H9 (cell line): Measurements from ENCODE around the gene LDLRAD4. TPM values are rescaled to one million over a fixed set of nuclear protein-coding genes. Genes with fewer than 3 reads are reported as not detected.

ENCODE experiments used
- DNase-seq: peaks from one replicate; pipeline ENCODE4 v3.0.0-alpha.2; 2017
- H2AFZ ChIP-seq: one replicate; pipeline ENCODE4 v1.6.1; 2013; ENCODE audit warnings: mild to moderate bottlenecking, low read length, control low read depth, moderate library complexity
- H2AK5ac ChIP-seq: 2 replicates; pipeline ENCODE4 v1.6.1; 2013; ENCODE audit warnings: low read length, control low read depth, mixed read lengths; ENCODE audit not compliant: insufficient read length
- H2BK120ac ChIP-seq: one replicate; pipeline ENCODE4 v1.6.1; 2013; ENCODE audit warnings: low read depth, mild to moderate bottlenecking, low read length, control low read depth, inconsistent platforms; ENCODE audit not compliant: poor library complexity, severe bottlenecking
- H2BK12ac ChIP-seq: 2 replicates; pipeline ENCODE4 v1.6.1; 2013; ENCODE audit warnings: low read length, control low read depth, mixed read lengths, low read depth; ENCODE audit not compliant: insufficient read length
- H2BK15ac ChIP-seq: 2 replicates; pipeline ENCODE4 v1.6.1; 2013; ENCODE audit warnings: low read depth, low read length, control low read depth
- H2BK20ac ChIP-seq: one replicate; pipeline ENCODE4 v1.6.1; 2013; ENCODE audit warnings: low read depth, mild to moderate bottlenecking, low read length, control low read depth, inconsistent platforms; ENCODE audit not compliant: poor library complexity, severe bottlenecking
- H2BK5ac ChIP-seq: 2 replicates; pipeline ENCODE4 v1.6.1; 2013; ENCODE audit warnings: low read length, control low read depth, mixed read lengths; ENCODE audit not compliant: insufficient read length
- H3K14ac ChIP-seq: 2 replicates; pipeline ENCODE4 v1.6.1; 2013; ENCODE audit warnings: low read length, control low read depth; ENCODE audit not compliant: insufficient read depth
- H3K18ac ChIP-seq: 2 replicates; pipeline ENCODE4 v1.6.1; 2013; ENCODE audit warnings: low read depth, mild to moderate bottlenecking, mixed read lengths, low read length, control low read depth; ENCODE audit not compliant: insufficient read length
- H3K23ac ChIP-seq: 2 replicates; pipeline ENCODE4 v1.6.1; 2013; ENCODE audit warnings: low read length, control low read depth, mixed read lengths, low read depth; ENCODE audit not compliant: insufficient read length
- H3K23me2 ChIP-seq: 2 replicates; pipeline ENCODE4 v1.6.1; 2013; ENCODE audit warnings: low read depth, mild to moderate bottlenecking, mixed read lengths, low read length, control low read depth; ENCODE audit not compliant: insufficient read length, poor library complexity, severe bottlenecking
- H3K27ac ChIP-seq: 2 replicates; pipeline ENCODE4 v1.5.1; 2013; ENCODE audit warnings: low read length, control low read depth, mixed read lengths, low read depth; ENCODE audit not compliant: insufficient read length
- H3K27me3 ChIP-seq: 2 replicates; pipeline ENCODE4 v1.6.1; 2013; ENCODE audit warnings: low read length, control low read depth, inconsistent platforms; ENCODE audit not compliant: insufficient read depth
- H3K4ac ChIP-seq: 2 replicates; pipeline ENCODE4 v1.6.1; 2013; ENCODE audit warnings: low read depth, mild to moderate bottlenecking, control low read depth, inconsistent platforms, low read length, moderate library complexity
- H3K4me1 ChIP-seq: 2 replicates; pipeline ENCODE4 v1.6.1; 2013; ENCODE audit warnings: low read length, control low read depth, inconsistent platforms; ENCODE audit not compliant: insufficient read depth
- H3K4me2 ChIP-seq: 2 replicates; pipeline ENCODE4 v1.6.1; 2013; ENCODE audit warnings: low read length, control low read depth, mixed read lengths; ENCODE audit not compliant: insufficient read length, insufficient read depth
- H3K56ac ChIP-seq: 2 replicates; pipeline ENCODE4 v1.6.1; 2013; ENCODE audit warnings: low read depth, mild to moderate bottlenecking, mixed read lengths, low read length, control low read depth; ENCODE audit not compliant: insufficient read length
- H3K79me1 ChIP-seq: 2 replicates; pipeline ENCODE4 v1.6.1; 2013; ENCODE audit warnings: low read depth, mild to moderate bottlenecking, moderate library complexity, low read length, control low read depth, inconsistent platforms; ENCODE audit not compliant: insufficient read depth, poor library complexity, severe bottlenecking
- H3K79me2 ChIP-seq: 2 replicates; pipeline ENCODE4 v1.6.1; 2013; ENCODE audit warnings: low read length, control low read depth, inconsistent platforms; ENCODE audit not compliant: insufficient read depth
- H3K9ac ChIP-seq: 2 replicates; pipeline ENCODE4 v1.6.1; 2013; ENCODE audit warnings: low read length, control low read depth, mixed read lengths; ENCODE audit not compliant: insufficient read length; ENCODE audit errors: extremely low read depth
- H3K9me3 ChIP-seq: one replicate; pipeline ENCODE4 v1.6.1; 2013; ENCODE audit warnings: low read depth, low read length, inconsistent platforms; ENCODE audit not compliant: control insufficient read depth
- H3T11ph ChIP-seq: one replicate; pipeline ENCODE4 v1.6.1; 2013; ENCODE audit warnings: mild to moderate bottlenecking, low read length, control low read depth, inconsistent platforms
- H4K20me1 ChIP-seq: one replicate; pipeline ENCODE4 v1.6.1; 2013; ENCODE audit not compliant: control insufficient read depth, insufficient read length, insufficient read depth
- H4K5ac ChIP-seq: 2 replicates; pipeline ENCODE4 v1.6.1; 2013; ENCODE audit warnings: low read depth, mild to moderate bottlenecking, mixed read lengths, low read length, control low read depth; ENCODE audit not compliant: insufficient read length
- H4K8ac ChIP-seq: replicated peaks from 2 replicates; pipeline ENCODE4 v1.6.1; 2013; ENCODE audit warnings: low read length, control low read depth, mixed read lengths, low read depth; ENCODE audit not compliant: insufficient read length
- H4K91ac ChIP-seq: 2 replicates; pipeline ENCODE4 v1.6.1; 2013; ENCODE audit warnings: low read depth, mild to moderate bottlenecking, moderate library complexity, mixed read lengths, low read length, control low read depth; ENCODE audit not compliant: insufficient read length
- H3K27ac Mint-ChIP-seq, 3 experiments: 2 replicates in 2 of 3; 3 replicates in 1 of 3; pipeline ENCODE4 v1.8.0; 2020 to 2021; ENCODE audit warnings: mixed read lengths in 3 of 3, mild to moderate bottlenecking in 1 of 3, moderate library complexity in 1 of 3
- H3K27me3 Mint-ChIP-seq: 2 replicates; pipeline ENCODE4 v1.8.0; 2021; ENCODE audit warnings: low read depth, mild to moderate bottlenecking, moderate library complexity, mixed read lengths
- H3K36me3 Mint-ChIP-seq, 3 experiments: 2 replicates in 2 of 3; 3 replicates in 1 of 3; pipeline ENCODE4 v1.8.0; 2020 to 2021; ENCODE audit warnings: low read depth in 3 of 3, mixed read lengths in 3 of 3; ENCODE audit not compliant: insufficient read depth in 1 of 3
- H3K4me1 Mint-ChIP-seq, 2 experiments: 2 replicates each; pipeline ENCODE4 v1.8.0; 2020; ENCODE audit warnings: mixed read lengths in 2 of 2
- H3K4me3 Mint-ChIP-seq, 2 experiments: 2 replicates in 1 of 2; 3 replicates in 1 of 2; pipeline ENCODE4 v1.8.0; 2020 to 2021; ENCODE audit warnings: mild to moderate bottlenecking in 2 of 2, mixed read lengths in 2 of 2, moderate library complexity in 1 of 2
- H3K9me3 Mint-ChIP-seq, 2 experiments: 2 replicates in 1 of 2; 3 replicates in 1 of 2; pipeline ENCODE4 v1.8.0; 2020; ENCODE audit warnings: mild to moderate bottlenecking in 2 of 2, mixed read lengths in 2 of 2, moderate library complexity in 1 of 2
- CTCF ChIP-seq: fragments of 200-600 bp; sonication (generic); conservative IDR thresholded peaks from 3 replicates; pipeline ENCODE4 v1.8.0; 2021; ENCODE audit warnings: antibody characterized with exemption, mild to moderate bottlenecking
- WGBS: extraction: QIAGEN DNeasy Blood & Tissue Kit; methylation state at CpG from one replicate; pipeline ENCODE4 v1.1.7; 2013; ENCODE audit warnings: missing lambda C conversion rate, low lambda C conversion rate, mixed read lengths; ENCODE audit not compliant: insufficient read length; ENCODE audit errors: extremely low coverage; 5-methylcytosine and 5-hydroxymethylcytosine counted together
- total RNA-seq: library from RNA; stranded (reverse); gene quantifications from 2 replicates; pipeline ENCODE4 v1.2.1, GENCODE V29; 2021

Gene LDLRAD4
- total RNA-seq, 1 experiment from 2014 or later, result 3.9 TPM

GRCh38 chr18:13414521-13414920 lies 196.0 kb downstream of the LDLRAD4 start:
- Histone ChIP-seq H3K79me1 (no peaks in the 10 kb centered on the region), H3K4ac (no peak overlapping the region), H3K9me3 (no peaks in the 10 kb centered on the region), H2BK12ac (no peak overlapping the region), H4K8ac (no peak overlapping the region), H4K20me1 (no peaks in the 10 kb centered on the region), H4K5ac (no peak overlapping the region), H2AFZ (no peak overlapping the region), H3K4me2 (no peak overlapping the region), H4K91ac (no peak overlapping the region), H2BK120ac (no peak overlapping the region), H3K27me3 (no peaks in the 10 kb centered on the region), H3K9ac (no peak overlapping the region), H3T11ph (no peak overlapping the region), H2AK5ac (no peak overlapping the region), H3K23ac (no peak overlapping the region), H3K18ac (no peak overlapping the region), H3K14ac (no peak overlapping the region), H3K27ac (no peak overlapping the region), H2BK15ac (no peak overlapping the region), H3K56ac (no peak overlapping the region), H3K23me2 (no peaks in the 10 kb centered on the region), H2BK20ac (no peak overlapping the region), H2BK5ac (no peak overlapping the region), H3K79me2 (no peaks in the 10 kb centered on the region), H3K4me1 (no peaks in the 10 kb centered on the region; the same call in 1 of the 2 replicates)
- Mint-ChIP-seq H3K4me1 (peaks cover 17 to 18% of the 10 kb centered on the region in 2 experiments), H3K27me3 (no peaks in the 10 kb centered on the region; the same call in 1 of the 2 replicates), H3K9me3 (peaks cover 5 to 6% of the 10 kb centered on the region in 2 experiments; a peak in 4 of 5 replicates), H3K36me3 (peaks cover 0 to 5% (median 4%) of the 10 kb centered on the region in 3 experiments; a peak in 2 of 7 replicates), H3K4me3 (no peak overlapping the region), H3K27ac (no peak overlapping the region)
- WGBS, result no CpG with 5 or more reads among the region's 4 CpGs
- TF ChIP-seq CTCF, result no peak
- no peak for DNase-seq
